Measurements from ENCODE around the gene TNS1.

GRCh38 chr2:217904614-217904965 lies 98.2 kb downstream of the TNS1 start:
- TF ChIP-seq CTCF (IDR thresholded peaks at IDR 0.05) (no peak), POLR2A (IDR thresholded peaks at IDR 0.05) (no peak)

All from thyroid gland (tissue), 4 donors.